Panc1 (cell line): ENCODE measurements around the gene AHCY. TPM values are rescaled to one million over a fixed set of nuclear protein-coding genes. Genes with fewer than 3 reads are reported as not detected.
"Not testable (repeated sequence)": the region's sequence is repeated elsewhere in the genome, so short reads cannot be mapped to it uniquely, and the experiment has no call there.

Experiments used
- ATAC-seq: fragments of 200-7000 bp; cut with Tn5 transposase; 2 replicates; pipeline ENCODE4 v1.9.1; 2020; ENCODE audit warnings: mild to moderate bottlenecking, moderate library complexity
- BruUV-seq: library from RNA; stranded (reverse); fragments of 400-500 nt; replicated peaks from 2 replicates; lab custom pipeline; 2021; lab: Mats Ljungman, UMichigan
- CTCF ChIA-PET: fragments of 300-600 bp; sonication (Branson Sonifier 250); formaldehyde crosslinking; loops from one replicate; lab custom pipeline; 2022; ENCODE audit warnings: antibody characterized with exemption; lab: Charles Lee
- POLR2A ChIA-PET: fragments of 300-600 bp; sonication (Branson Sonifier 250); formaldehyde crosslinking; loops from one replicate; lab custom pipeline; 2022; ENCODE audit warnings: antibody characterized with exemption; lab: Charles Lee
- DNase-seq: peaks from one replicate; pipeline ENCODE4 v3.0.0-alpha.2; 2010; ENCODE audit warnings: low read depth, low spot score
- H3K27ac ChIP-seq: 2 replicates; pipeline ENCODE4 v1.5.1; 2011; ENCODE audit warnings: mild to moderate bottlenecking, low read length, inconsistent platforms
- H3K27me3 ChIP-seq: fragments of 200-500 bp; sonication (Bioruptor generic); 2 replicates; pipeline ENCODE4 v1.6.0; 2014; ENCODE audit warnings: low read length, inconsistent platforms; ENCODE audit not compliant: control insufficient read depth, insufficient read depth
- H3K36me3 ChIP-seq: fragments of 200-500 bp; sonication (Bioruptor generic); 2 replicates; pipeline ENCODE4 v1.5.1; 2014; ENCODE audit warnings: inconsistent platforms, mild to moderate bottlenecking, low read length, moderate library complexity; ENCODE audit not compliant: control insufficient read depth, insufficient read depth
- H3K4me1 ChIP-seq: 2 replicates; pipeline ENCODE4 v1.5.1; 2011; ENCODE audit warnings: inconsistent platforms, mild to moderate bottlenecking, low read length, moderate library complexity; ENCODE audit not compliant: control insufficient read depth, insufficient read depth
- H3K4me3 ChIP-seq, 2 experiments: 2 replicates each; pipeline ENCODE4 v1.5.1; 2011 to 2012; ENCODE audit warnings: low read depth in 2 of 2, low read length in 2 of 2, mild to moderate bottlenecking in 2 of 2, inconsistent platforms in 1 of 2, moderate library complexity in 1 of 2
- H3K9me3 ChIP-seq: fragments of 200-500 bp; sonication (Bioruptor generic); 2 replicates; pipeline ENCODE4 v1.5.1; 2014; ENCODE audit warnings: low read depth, mild to moderate bottlenecking, inconsistent platforms, low read length, moderate library complexity; ENCODE audit not compliant: control insufficient read depth, insufficient read depth
- POLR2AphosphoS5 ChIP-seq: IDR thresholded peaks from 2 replicates; pipeline ENCODE4 v1.6.1; 2012; ENCODE audit warnings: mild to moderate bottlenecking, low read depth, low read length, moderate library complexity
- SIN3A ChIP-seq: IDR thresholded peaks from 2 replicates; pipeline ENCODE4 v1.6.1; 2012; ENCODE audit warnings: low read depth, mild to moderate bottlenecking, low read length, moderate library complexity, borderline replicate concordance; ENCODE audit not compliant: insufficient read depth
- TCF7L2 ChIP-seq: IDR thresholded peaks from 2 replicates; pipeline ENCODE4 v1.6.1; 2011; ENCODE audit warnings: mild to moderate bottlenecking, low read depth, low read length, inconsistent platforms
- in situ Hi-C: cut with HindIII; loops from 2 replicates; pipeline ENCODE4 v1.10.0; 2016; ENCODE audit warnings: low sequenced_read_pairs, low pct_unique_long_range_greater_than_20kb
- intact Hi-C: fragments of 100-400 bp; cut with micrococcal nuclease; formaldehyde crosslinking; loops from one replicate; pipeline ENCODE4 v1.10.0; 2022; ENCODE audit not compliant: unreplicated experiment
- total RNA-seq: library from RNA; stranded (reverse); gene quantifications from one replicate; pipeline ENCODE4 v1.2.1, GENCODE V29; 2021; ENCODE audit not compliant: unreplicated experiment
- TF ChIP-seq, protein P1 (sequence below): fragments of 450-650 bp; IDR thresholded peaks from 2 replicates; pipeline ENCODE4 v1.5.1; 2017; ENCODE audit warnings: mild to moderate bottlenecking
- TF ChIP-seq, protein P2 (sequence below), 2 experiments: IDR thresholded peaks; 2 replicates each; pipeline ENCODE4 v1.6.1; 2011 to 2012; ENCODE audit warnings: low read depth in 2 of 2, control low read depth in 1 of 2, low read length in 1 of 2, mild to moderate bottlenecking in 1 of 2, moderate library complexity in 1 of 2; ENCODE audit not compliant: insufficient read depth in 1 of 2

AHCY gene
- total RNA-seq, 1 experiment from 2014 or later: 171 TPM

DNA sequence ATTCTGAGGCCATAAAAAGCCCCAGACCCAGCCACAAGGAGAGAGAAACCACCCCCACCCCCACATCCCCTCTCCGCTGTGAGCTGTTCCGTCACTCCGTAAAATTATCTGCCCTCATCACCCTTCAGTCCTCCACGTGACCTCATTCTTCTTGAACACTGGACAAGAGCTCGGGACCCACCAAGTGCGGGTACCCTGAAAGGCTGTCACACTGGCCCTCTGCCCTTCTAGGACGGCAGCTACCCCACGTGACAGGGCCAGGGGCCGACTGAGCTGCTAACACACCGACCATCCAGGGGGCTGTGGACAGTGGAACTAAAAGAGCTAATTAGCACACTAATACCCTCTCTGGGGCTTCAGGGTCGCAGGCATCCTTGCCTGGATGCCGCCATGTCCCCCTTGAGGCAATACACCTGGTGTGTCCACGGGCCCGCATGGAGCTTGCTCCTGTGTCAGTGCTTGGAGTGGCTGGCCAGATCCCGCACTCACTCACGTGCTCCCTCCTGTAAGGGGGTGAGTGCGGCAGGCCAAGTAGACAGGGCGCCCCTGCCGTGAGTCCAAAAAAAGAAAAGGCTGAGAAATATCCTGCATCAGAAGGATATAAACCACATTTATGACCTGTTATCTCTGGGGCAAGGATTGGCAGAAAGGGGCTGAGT, 29.2 kb upstream of the AHCY start:
- BruUV-seq: no TSS peak
- Histone ChIP-seq H3K4me1 (peaks cover 5% of the 10 kb centered on the region), H3K4me3 (no peak overlapping the region), H3K27ac (no peak overlapping the region), H3K9me3 (no peaks in the 10 kb centered on the region), H3K36me3 (no peaks in the 10 kb centered on the region), H3K27me3 (no peaks in the 10 kb centered on the region)
- POLR2A ChIA-PET: interaction anchor here (0.6 kb wide), 1 partner anchor 38 kb away, joined by 9 read pairs; no protein-coding TSS in a partner anchor
- DNase-seq (no peak), ATAC-seq (no peak)
- in situ Hi-C loops (no loop called here), intact Hi-C loops (no loop called here)
- CTCF ChIA-PET: no interaction called here
- TF ChIP-seq, protein P1, sequence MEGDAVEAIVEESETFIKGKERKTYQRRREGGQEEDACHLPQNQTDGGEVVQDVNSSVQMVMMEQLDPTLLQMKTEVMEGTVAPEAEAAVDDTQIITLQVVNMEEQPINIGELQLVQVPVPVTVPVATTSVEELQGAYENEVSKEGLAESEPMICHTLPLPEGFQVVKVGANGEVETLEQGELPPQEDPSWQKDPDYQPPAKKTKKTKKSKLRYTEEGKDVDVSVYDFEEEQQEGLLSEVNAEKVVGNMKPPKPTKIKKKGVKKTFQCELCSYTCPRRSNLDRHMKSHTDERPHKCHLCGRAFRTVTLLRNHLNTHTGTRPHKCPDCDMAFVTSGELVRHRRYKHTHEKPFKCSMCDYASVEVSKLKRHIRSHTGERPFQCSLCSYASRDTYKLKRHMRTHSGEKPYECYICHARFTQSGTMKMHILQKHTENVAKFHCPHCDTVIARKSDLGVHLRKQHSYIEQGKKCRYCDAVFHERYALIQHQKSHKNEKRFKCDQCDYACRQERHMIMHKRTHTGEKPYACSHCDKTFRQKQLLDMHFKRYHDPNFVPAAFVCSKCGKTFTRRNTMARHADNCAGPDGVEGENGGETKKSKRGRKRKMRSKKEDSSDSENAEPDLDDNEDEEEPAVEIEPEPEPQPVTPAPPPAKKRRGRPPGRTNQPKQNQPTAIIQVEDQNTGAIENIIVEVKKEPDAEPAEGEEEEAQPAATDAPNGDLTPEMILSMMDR: no peak
- no peak for TF ChIP-seq SIN3A
- no peak for TF ChIP-seq TCF7L2
- TF ChIP-seq, protein P2, sequence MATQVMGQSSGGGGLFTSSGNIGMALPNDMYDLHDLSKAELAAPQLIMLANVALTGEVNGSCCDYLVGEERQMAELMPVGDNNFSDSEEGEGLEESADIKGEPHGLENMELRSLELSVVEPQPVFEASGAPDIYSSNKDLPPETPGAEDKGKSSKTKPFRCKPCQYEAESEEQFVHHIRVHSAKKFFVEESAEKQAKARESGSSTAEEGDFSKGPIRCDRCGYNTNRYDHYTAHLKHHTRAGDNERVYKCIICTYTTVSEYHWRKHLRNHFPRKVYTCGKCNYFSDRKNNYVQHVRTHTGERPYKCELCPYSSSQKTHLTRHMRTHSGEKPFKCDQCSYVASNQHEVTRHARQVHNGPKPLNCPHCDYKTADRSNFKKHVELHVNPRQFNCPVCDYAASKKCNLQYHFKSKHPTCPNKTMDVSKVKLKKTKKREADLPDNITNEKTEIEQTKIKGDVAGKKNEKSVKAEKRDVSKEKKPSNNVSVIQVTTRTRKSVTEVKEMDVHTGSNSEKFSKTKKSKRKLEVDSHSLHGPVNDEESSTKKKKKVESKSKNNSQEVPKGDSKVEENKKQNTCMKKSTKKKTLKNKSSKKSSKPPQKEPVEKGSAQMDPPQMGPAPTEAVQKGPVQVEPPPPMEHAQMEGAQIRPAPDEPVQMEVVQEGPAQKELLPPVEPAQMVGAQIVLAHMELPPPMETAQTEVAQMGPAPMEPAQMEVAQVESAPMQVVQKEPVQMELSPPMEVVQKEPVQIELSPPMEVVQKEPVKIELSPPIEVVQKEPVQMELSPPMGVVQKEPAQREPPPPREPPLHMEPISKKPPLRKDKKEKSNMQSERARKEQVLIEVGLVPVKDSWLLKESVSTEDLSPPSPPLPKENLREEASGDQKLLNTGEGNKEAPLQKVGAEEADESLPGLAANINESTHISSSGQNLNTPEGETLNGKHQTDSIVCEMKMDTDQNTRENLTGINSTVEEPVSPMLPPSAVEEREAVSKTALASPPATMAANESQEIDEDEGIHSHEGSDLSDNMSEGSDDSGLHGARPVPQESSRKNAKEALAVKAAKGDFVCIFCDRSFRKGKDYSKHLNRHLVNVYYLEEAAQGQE (IDR thresholded peaks at IDR 0.05; ENCODE audit: insufficient read depth in 1 of 2, low read depth in 2 of 2, low read length in 1 of 2): no peak
- TF ChIP-seq POLR2AphosphoS5: no peak

DNA sequence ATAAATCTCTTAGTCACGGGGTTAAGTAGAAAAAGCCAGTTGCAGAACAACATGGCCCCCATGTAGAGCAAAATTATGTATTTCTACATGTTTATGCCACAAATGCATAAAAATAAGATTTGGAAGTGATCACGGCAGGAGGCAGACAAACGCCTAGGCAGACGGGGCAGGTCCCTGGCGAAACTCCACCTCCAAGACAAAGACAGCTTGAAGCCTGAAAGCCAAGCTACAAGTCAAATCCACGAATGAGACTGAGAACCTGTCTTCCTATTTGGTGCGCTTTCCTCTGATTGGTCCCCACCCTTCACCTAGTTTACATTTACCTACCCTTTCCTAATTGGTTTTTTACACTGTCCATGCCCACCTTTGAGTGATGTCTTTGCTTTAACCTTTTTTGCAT, 28.7 kb upstream of the AHCY start:
- BruUV-seq: no TSS peak
- in situ Hi-C loops (no loop called here), intact Hi-C loops (no loop called here)
- H3K27me3 ChIP-seq: no peaks in the 10 kb centered on the region
- no peak overlapping the region for H3K4me3 ChIP-seq
- CTCF ChIA-PET: no interaction called here
- H3K9me3 ChIP-seq: no peaks in the 10 kb centered on the region
- no peak for TF ChIP-seq TCF7L2
- TF ChIP-seq, protein P1: no peak
- TF ChIP-seq, protein P2 (IDR thresholded peaks at IDR 0.05; ENCODE audit: insufficient read depth in 1 of 2, low read depth in 2 of 2, low read length in 1 of 2): no peak
- TF ChIP-seq SIN3A: no peak
- no peak for TF ChIP-seq POLR2AphosphoS5
- POLR2A ChIA-PET: no interaction called here
- H3K36me3 ChIP-seq: no peaks in the 10 kb centered on the region
- no peak for ATAC-seq
- no peak overlapping the region for H3K27ac ChIP-seq
- peaks cover 5% of the 10 kb centered on the region for H3K4me1 ChIP-seq
- no peak for DNase-seq

DNA sequence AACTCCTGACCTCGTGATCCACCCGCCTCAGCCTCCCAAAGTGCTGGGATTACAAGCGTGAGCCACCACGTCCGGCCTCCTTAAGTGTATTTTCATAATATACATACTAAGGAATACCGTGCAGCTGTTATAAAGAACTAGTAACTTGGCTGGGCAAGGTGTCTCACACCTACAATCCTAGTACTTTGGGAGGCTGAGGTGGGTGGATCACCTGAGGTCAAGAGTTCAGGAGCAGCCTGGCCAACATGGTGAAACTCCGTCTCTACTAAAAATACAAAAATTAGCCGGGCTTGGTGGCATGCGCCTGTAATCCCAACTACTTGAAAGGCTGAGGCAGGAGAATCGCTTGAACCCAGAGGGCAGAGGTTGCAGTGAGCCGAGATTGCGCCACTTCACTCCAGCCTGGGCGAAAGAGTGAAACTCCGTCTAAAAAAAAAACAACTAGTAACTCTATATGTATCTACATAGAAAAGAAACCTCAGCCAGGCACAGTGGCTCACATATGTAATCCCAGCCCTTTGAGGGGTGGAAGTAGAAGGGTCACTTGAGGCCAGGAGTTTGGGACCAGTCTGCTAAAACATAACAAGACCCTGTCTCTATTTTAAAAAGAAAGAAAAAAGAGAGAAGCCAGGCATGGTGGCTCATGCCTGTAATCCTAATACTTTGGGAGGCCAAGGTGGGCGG, 27.8 kb upstream of the AHCY start:
- in situ Hi-C loops, DNase-seq, H3K36me3 ChIP-seq, BruUV-seq, H3K4me1 ChIP-seq, H3K27me3 ChIP-seq, H3K4me3 ChIP-seq, POLR2A ChIA-PET, intact Hi-C loops, CTCF ChIA-PET, ATAC-seq, H3K27ac ChIP-seq, H3K9me3 ChIP-seq: not testable (repeated sequence)
